KOPT-K1 (cell line): ENCODE data around the gene OR2T6.

Experiments used
- H3K27ac ChIP-seq: fragments of 200-600 bp; sonication (generic); 2 replicates; pipeline ENCODE4 v1.5.1; 2016; ENCODE audit warnings: antibody characterized with exemption, mild to moderate bottlenecking, low read depth, low read length; ENCODE audit not compliant: poor library complexity, severe bottlenecking
- H3K36me3 ChIP-seq: fragments of 200-600 bp; sonication (generic); 2 replicates; pipeline ENCODE4 v1.5.1; 2017; ENCODE audit warnings: antibody characterized with exemption, mild to moderate bottlenecking, low read length, moderate library complexity; ENCODE audit not compliant: insufficient read depth
- H3K9me3 ChIP-seq: fragments of 200-600 bp; sonication (generic); 2 replicates; pipeline ENCODE4 v1.5.1; 2017; ENCODE audit warnings: antibody characterized with exemption, low read length, mild to moderate bottlenecking; ENCODE audit not compliant: insufficient read depth, poor library complexity, severe bottlenecking

The OR2T6 gene, protein sequence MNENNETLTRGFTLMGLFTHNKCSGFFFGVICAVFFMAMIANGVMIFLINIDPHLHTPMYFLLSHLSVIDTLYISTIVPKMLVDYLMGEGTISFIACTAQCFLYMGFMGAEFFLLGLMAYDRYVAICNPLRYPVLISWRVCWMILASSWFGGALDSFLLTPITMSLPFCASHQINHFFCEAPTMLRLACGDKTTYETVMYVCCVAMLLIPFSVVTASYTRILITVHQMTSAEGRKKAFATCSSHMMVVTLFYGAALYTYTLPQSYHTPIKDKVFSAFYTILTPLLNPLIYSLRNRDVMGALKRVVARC

DNA sequence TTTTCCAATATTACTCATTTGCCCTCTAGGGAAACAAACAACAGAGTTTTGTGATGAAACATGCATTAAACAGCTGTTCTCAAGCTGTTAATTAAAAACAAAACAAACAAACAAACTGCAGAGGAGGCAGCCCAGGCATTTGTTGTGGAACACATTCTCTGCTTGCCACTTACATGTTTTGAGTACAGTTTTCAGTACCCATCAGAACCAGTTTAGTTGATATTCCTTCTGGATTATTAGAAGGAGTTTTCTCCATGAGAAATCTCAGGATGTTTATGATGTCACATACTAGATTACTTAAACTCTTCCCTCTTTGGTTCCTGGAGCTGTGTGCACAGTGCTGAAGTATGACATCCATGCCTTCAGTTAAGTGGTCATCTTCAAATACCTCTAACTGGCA, at the start of gene OR2T6:
OR2T6 (plus strand) TSS at position 301 of the 400 bp plus-strand sequence. CDS start 11,863 bp downstream, outside the sequence.
- H3K9me3 ChIP-seq = no peaks in the 10 kb centered on the region
- H3K36me3 ChIP-seq = no peaks in the 10 kb centered on the region
- no peak within 1 kb of the TSS for H3K27ac ChIP-seq

DNA sequence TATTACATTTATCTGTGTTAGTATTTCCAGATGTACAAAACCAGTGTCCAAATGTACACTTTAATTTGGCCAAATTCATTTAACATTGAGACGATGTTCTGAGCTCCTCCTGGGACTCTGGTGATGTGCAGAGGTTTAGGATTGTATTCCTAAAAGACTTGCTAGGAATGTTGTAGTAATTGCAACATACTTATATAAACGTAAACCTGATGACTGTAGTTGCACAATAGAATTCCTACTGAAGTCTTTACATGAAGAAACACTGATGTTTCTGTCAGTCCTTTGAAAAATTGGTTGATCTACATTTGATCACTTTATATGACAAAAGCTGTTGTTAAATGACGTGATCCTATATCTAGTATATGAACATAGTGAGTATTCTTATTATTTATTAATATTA, 32.1 kb upstream of the OR2T6 start:
- Histone ChIP-seq H3K9me3 (no peaks in the 10 kb centered on the region), H3K27ac (no peak overlapping the region), H3K36me3 (no peaks in the 10 kb centered on the region)

DNA sequence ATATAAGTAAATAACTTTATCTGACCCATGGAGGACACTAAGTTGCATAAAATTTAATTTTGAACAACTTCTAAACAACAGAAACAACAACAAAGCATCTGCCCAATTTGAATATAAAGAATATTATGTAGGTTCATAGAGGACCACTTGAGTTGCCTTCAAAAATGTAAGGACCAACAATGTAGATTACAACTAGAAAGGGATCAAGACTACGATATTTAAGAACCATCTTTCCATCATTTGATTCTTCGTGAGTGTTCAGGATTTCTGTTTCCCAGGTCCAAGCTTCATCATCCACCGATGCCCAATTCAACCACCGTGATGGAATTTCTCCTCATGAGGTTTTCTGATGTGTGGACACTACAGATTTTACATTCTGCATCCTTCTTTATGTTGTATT, 27.1 kb upstream of the OR2T6 start, which contains the start of gene OR14C36:
OR14C36 (plus strand) TSS at position 301 of the 400 bp plus-strand sequence; CDS start at position 301, 0 bp downstream.
- H3K36me3 ChIP-seq = no peaks in the 10 kb centered on the region
- no peaks in the 10 kb centered on the region for H3K9me3 ChIP-seq
- no peak within 1 kb of the TSS for H3K27ac ChIP-seq

DNA sequence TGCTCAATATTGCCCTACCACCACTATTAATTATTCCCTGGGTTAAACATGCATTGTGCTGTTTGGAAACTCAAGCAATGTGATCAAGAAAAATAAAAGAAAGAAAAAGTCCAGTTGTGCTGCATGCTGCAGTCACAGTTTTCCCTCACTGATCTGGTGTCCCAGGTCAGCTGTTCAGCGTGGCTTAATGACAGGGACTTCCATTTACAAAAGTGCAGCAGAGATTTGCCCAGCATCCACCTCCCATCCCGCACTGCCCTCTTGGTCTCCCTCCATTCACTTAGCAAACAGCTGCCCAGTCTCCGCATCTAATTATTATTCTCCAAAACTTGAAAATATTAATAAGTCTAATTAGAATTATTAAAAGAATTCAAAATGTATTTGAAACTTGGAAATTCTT, 16.1 kb upstream of the OR2T6 start:
- Histone ChIP-seq H3K9me3 (no peaks in the 10 kb centered on the region), H3K27ac (no peak overlapping the region)

DNA sequence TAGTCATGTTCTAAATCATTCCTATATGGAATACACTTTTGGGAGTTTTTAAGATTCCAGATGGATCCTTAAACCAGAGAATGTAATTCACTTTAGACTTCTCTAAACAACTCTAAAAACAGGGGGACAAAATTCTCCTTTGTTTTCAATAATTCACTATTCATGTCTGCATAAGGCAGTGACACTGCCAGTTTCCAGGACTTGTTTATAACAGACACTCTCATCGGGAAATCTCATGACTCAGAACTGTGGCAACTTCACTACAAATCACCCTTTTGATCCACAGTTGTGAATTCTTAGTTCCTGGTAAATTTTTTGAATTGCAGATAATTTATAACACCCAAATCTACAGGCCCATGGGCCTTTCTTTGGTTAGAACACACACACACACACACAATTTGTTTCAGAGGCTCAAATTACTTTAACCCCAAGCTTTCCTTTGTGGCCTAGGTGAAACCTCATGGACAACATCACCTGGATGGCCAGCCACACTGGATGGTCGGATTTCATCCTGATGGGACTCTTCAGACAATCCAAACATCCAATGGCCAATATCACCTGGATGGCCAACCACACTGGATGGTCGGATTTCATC, 14.3 kb upstream of the OR2T6 start, which contains the start of gene OR2T4:
OR2T4 (plus strand) TSS at position 545 of the 595 bp plus-strand sequence; CDS start at position 545, 0 bp downstream.
- Histone ChIP-seq H3K36me3 (no peaks in the 10 kb centered on the region), H3K27ac (no peak within 1 kb of the TSS), H3K9me3 (no peaks in the 10 kb centered on the region)

More for the DNA sequence above, 16.1 kb upstream of the OR2T6 start:
- no peaks in the 10 kb centered on the region for H3K36me3 ChIP-seq

DNA sequence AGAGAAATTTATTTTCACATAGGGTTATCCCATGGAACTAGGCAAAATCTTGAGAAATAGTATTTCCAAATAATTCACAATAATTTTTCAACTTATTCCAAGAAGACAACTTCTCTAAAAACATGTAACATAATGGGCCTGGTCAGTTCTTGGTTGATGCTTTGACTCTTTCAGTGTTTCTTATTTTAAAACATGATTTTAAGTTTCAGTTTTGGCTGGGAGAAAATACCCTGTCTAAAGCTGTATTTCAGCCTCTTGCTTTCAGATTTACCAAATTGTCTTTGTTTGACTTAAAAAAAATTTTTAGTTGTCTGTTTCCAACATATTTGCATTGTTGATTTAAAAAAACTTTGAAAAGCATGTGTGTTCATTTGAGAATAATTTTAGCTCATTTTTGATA, 8.9 kb upstream of the OR2T6 start:
- no peaks in the 10 kb centered on the region for H3K36me3 ChIP-seq
- no peaks in the 10 kb centered on the region for H3K9me3 ChIP-seq
- no peak overlapping the region for H3K27ac ChIP-seq

DNA sequence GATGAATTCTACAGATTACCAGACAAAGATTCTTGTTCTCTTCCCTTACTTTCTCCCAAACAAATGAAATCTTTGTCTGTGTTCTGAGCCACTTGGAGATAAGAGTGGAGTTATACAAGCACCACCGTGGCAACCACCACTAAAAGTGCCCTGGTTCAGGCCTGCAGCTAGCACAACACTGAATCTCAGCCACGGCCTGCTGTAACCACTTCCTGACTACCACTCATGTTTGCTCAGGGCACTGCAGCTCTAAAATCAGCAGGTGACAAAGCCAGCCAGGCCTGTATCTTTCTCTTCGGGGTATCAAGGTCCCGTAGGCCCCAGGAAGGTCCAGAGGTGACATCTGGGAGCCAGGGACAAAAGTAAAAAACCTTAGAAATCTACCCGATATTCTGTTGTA, 3.2 kb upstream of the OR2T6 start:
- Histone ChIP-seq H3K27ac (no peak overlapping the region), H3K9me3 (no peaks in the 10 kb centered on the region), H3K36me3 (no peaks in the 10 kb centered on the region)

DNA sequence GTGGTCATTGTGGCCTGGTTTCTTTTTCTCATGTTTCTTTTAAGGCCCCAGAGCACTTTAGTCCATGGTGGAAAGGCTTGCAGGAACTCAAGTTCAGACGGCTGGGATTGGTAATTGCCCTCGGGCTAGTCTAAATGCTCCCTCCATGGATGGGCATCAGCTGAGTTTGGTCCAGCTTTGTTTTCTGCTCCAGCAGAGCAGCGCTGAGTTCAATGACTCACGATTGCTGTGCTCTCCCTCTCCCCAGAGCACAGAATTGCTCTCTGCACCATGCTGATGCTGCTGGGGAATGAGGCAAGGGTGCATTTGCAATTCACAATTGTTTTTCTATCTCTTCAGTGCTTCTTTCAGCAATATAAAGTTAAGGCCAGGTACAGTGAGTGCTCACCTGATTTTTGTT, 1.8 kb upstream of the OR2T6 start:
- no peaks in the 10 kb centered on the region for H3K9me3 ChIP-seq
- no peaks in the 10 kb centered on the region for H3K36me3 ChIP-seq
- no peak overlapping the region for H3K27ac ChIP-seq

DNA sequence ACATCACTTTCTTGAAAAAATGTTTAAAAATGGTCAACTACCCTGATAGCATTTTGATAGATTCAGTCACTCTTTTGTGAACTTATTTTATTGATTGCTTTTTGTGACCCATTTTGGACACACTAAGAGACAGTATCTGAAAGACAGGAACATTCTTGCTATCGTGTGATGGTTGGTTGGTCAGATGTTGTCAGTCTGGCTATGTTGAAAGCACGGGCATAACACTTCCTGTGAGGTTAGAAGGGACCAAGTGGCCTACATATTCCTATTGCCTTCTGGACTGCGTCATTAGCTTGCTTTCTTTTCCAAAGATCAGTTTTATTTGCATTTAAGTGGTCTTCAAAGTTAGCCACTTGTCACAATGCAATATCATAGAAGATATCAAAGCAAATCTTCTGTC, 1.4 kb downstream of the OR2T6 start:
- no peaks in the 10 kb centered on the region for H3K36me3 ChIP-seq
- H3K9me3 ChIP-seq = no peaks in the 10 kb centered on the region
- H3K27ac ChIP-seq = no peak overlapping the region

DNA sequence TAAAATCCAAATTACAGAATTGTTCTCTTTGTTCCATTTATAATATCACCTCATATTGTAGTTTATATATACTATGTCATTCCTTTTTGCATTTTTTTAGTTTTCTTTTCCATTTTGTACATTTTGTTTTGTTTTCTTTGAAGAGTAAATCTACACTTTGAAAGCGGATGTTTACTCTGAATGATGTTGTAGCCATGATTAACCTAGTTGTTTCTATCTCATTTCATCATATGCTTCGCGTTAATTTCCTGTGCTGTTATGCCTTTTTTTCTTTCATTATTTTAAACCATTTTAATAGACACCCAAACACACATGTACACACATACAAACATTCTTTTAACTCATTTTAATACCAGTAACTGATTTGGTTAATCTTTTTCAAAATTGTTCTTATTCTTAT, 5.3 kb downstream of the OR2T6 start:
- H3K9me3 ChIP-seq = no peaks in the 10 kb centered on the region
- no peak overlapping the region for H3K27ac ChIP-seq
- no peaks in the 10 kb centered on the region for H3K36me3 ChIP-seq

DNA sequence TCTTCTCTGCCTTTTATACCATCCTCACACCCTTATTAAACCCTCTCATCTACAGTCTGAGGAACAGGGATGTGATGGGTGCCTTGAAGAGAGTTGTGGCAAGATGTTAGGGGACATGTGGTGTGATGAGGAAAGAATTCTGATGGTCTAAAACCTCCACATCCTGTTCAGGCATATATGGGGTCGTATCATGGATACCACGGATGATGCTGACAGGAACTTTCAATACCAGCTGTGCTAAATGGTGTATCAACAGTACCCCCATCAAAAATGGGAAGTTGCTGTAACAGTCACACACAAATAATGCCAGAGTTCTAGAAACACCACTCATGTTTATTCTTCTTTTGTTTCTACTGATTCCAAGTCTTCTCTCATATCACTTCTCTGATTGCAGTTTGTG, 12.9 kb downstream of the OR2T6 start:
- no peaks in the 10 kb centered on the region for H3K36me3 ChIP-seq
- no peaks in the 10 kb centered on the region for H3K9me3 ChIP-seq
- H3K27ac ChIP-seq = no peak overlapping the region

DNA sequence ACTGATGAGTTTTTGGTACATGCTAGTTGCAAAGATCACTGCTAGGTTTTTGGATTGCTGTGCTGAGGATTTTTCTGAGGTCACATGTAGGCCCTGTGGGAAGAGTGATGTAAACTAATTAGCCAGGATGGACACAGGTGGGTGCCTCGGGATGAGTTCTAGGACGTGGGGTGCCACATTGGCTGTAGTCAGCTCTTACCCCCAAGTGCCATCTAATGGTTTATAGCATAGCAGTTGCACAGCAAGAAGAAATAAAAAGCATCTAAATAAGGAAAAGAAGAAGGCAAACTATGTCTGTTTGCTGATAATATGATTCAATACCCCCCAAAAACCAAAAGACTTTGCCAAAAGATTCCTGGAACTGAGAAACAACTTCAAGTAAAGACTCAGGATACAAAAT, 17.5 kb downstream of the OR2T6 start:
- no peaks in the 10 kb centered on the region for H3K36me3 ChIP-seq
- H3K9me3 ChIP-seq = no peaks in the 10 kb centered on the region
- no peak overlapping the region for H3K27ac ChIP-seq

DNA sequence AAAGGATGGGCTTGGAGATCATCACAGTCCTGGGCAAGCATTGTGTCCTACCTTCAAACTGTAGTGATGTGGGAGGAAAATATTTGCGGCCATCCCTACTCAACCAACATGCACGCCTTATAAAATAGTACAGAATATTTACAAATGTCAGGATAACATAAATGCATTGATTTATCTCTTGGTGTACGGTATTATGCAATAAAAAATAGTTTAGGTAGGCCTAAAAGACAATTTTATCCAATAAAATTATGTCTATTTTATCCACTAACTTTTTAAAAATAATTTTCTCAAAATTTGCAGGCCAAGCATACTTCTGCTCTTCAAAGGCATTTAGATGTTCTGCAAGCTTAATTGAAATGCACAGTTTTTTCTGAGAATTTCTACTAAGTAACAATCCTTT, 27.2 kb downstream of the OR2T6 start, which contains the start of gene OR2T1:
OR2T1 (plus strand) TSS at position 301 of the 400 bp plus-strand sequence. CDS start 3,100 bp downstream, outside the sequence.
- no peaks in the 10 kb centered on the region for H3K9me3 ChIP-seq
- no peaks in the 10 kb centered on the region for H3K36me3 ChIP-seq
- H3K27ac ChIP-seq = no peak within 1 kb of the TSS

DNA sequence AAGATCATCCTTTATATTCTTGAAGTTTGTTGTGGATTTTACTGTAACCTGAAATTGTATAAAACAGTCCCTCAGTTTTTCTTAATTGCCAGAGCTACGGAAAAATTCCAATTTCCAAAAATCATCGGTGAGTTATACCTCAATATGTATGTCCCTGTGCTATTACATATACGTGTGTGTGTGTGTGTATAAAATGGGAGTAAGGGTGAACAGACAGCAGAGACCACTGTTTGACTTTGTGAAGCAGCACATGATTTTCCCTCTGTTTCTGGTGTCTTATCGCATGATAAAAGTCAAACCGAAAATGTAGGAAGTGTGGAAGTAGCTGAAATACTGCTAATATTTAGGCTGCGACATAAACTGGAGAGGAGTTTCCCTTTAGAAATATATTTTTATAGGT, 28.5 kb downstream of the OR2T6 start:
- H3K9me3 ChIP-seq = no peaks in the 10 kb centered on the region
- H3K36me3 ChIP-seq = no peaks in the 10 kb centered on the region
- H3K27ac ChIP-seq = no peak overlapping the region

DNA sequence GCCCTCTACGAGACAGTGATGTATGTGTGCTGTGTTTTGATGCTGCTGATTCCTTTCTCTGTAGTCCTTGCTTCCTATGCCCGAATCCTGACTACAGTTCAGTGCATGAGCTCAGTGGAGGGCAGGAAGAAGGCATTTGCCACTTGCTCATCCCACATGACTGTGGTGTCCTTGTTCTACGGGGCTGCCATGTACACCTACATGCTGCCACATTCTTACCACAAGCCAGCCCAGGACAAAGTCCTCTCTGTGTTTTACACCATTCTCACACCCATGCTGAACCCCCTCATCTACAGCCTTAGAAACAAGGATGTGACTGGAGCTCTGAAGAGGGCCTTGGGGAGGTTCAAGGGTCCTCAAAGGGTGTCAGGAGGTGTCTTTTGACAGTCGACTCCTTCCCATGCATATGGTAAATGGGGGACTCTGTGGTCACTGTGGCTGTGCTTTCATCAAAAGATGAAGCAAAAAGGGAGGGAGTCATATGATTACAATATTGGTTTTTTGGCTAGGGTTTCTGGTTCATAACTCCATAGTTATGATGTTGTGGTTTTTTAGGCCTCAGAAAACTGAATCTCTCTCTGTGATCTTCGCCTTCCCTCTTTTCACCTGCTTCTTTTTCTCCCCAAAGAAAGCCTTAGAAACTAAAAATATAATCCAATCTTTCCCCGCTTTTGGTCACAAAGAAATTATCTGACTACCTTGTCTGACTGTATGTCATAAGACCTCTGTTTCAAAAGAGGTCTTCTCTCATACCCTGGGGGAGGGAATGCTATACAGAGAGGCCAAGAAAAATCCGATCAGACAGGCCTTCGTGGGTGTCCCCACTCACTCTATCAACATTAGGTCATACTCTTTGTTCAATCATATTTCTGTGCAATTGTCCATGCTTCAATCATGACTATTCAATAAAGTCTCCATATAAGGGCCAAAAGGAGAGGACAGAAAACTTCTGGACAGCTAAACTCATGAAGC, 31.5 kb downstream of the OR2T6 start:
- Histone ChIP-seq H3K9me3 (no peaks in the 10 kb centered on the region), H3K27ac (no peak overlapping the region), H3K36me3 (no peaks in the 10 kb centered on the region)
